K562 (cell line): ENCODE results near the gene ARHGEF1. TPM values are rescaled to one million over a fixed set of nuclear protein-coding genes. Genes with fewer than 3 reads are reported as not detected.

Experiments
- ATAC-seq: fragments of 200-7000 bp; cut with Tn5 transposase; 3 replicates; pipeline ENCODE4 v1.9.1; 2020; ENCODE audit warnings: moderate library complexity
- BruUV-seq: library from RNA; stranded (reverse); fragments of 400-500 nt; replicated peaks from 2 replicates; lab custom pipeline; 2021; lab: Mats Ljungman, UMichigan
- CTCF ChIA-PET: fragments of 300-600 bp; formaldehyde crosslinking; extraction: SDS; loops from one replicate; lab custom pipeline; 2021; ENCODE audit warnings: low intra/inter-chr PET ratio; lab: Yijun Ruan, JAX
- POLR2A ChIA-PET: fragments of 300-600, 350-650 bp; sonication (Branson Sonifier 250); formaldehyde crosslinking; extraction: SDS; loops from one replicate; lab custom pipeline; 2021; ENCODE audit warnings: antibody characterized with exemption, inconsistent platforms; lab: Yijun Ruan, JAX
- DNase-seq, 4 experiments: peaks; one replicate each; pipeline versions ENCODE4 v3.0.0 to v3.0.0-alpha.2; 2011 to 2018; ENCODE audit warnings: low spot score in 3 of 4, mixed read lengths in 3 of 4; ENCODE audit errors: extremely low read depth in 1 of 4
- FAIRE-seq: peaks from 2 replicates; lab custom pipeline; 2011; peaks lifted over from hg19 to GRCh38; lab: Jason Lieb, UNC
- H2AFZ ChIP-seq: 2 replicates; pipeline ENCODE4 v1.6.0; 2011; ENCODE audit warnings: low read depth, low read length, control low read depth, inconsistent platforms
- H3K27ac ChIP-seq: fragments of 200-600 bp; 3 replicates; pipeline ENCODE4 v1.8.0; 2011; ENCODE audit warnings: low read depth, mild to moderate bottlenecking, control low read depth, inconsistent platforms, low read length, moderate library complexity, mixed read lengths; ENCODE audit errors: extremely low read depth
- H3K27me3 ChIP-seq, 2 experiments: fragments of 300-600 bp in 1 of 2; 2 replicates in 1 of 2; 3 replicates in 1 of 2; pipeline versions ENCODE4 v1.6.0 to v1.8.0; 2011; ENCODE audit warnings: inconsistent platforms in 2 of 2, low read length in 2 of 2, mild to moderate bottlenecking in 1 of 2, mixed read lengths in 1 of 2, moderate library complexity in 1 of 2; ENCODE audit not compliant: control insufficient read depth in 2 of 2, insufficient read depth in 2 of 2
- H3K36me3 ChIP-seq: fragments of 300-600 bp; 3 replicates; pipeline ENCODE4 v1.8.0; 2011; ENCODE audit warnings: mild to moderate bottlenecking, low read length, inconsistent platforms; ENCODE audit not compliant: control insufficient read depth, insufficient read depth
- H3K4me1 ChIP-seq, 2 experiments: fragments of 200-600 bp in 1 of 2; replicated peaks in 1 of 2; 2 replicates in 1 of 2; 3 replicates in 1 of 2; pipeline versions ENCODE4 v1.5.1 to v1.8.0; 2011; ENCODE audit warnings: inconsistent platforms in 2 of 2, low read length in 2 of 2, mild to moderate bottlenecking in 1 of 2, mixed read lengths in 1 of 2, moderate library complexity in 1 of 2; ENCODE audit not compliant: control insufficient read depth in 2 of 2, insufficient read depth in 2 of 2
- H3K4me2 ChIP-seq: 2 replicates; pipeline ENCODE4 v1.6.1; 2011; ENCODE audit warnings: low read length, control low read depth, inconsistent platforms, mixed read lengths; ENCODE audit not compliant: insufficient read depth
- H3K4me3 ChIP-seq: fragments of 200-600 bp; sonication (generic), shearing (Covaris generic); 2 replicates; pipeline ENCODE4 v1.5.1; 2016; ENCODE audit warnings: control low read depth, inconsistent platforms
- H3K79me2 ChIP-seq: fragments of 200-600 bp; 3 replicates; pipeline ENCODE4 v1.8.0; 2011; ENCODE audit warnings: low read length, inconsistent platforms; ENCODE audit not compliant: control insufficient read depth, insufficient read depth
- H3K9ac ChIP-seq, 2 experiments: 2 replicates each; pipeline versions ENCODE4 v1.6.0 to v1.6.1; 2011; ENCODE audit warnings: low read depth in 2 of 2, low read length in 2 of 2, control low read depth in 1 of 2, inconsistent platforms in 1 of 2, mild to moderate bottlenecking in 1 of 2, mixed read lengths in 1 of 2; ENCODE audit not compliant: insufficient read depth in 1 of 2
- H3K9me1 ChIP-seq: one replicate; pipeline ENCODE4 v1.6.0; 2011; ENCODE audit warnings: inconsistent platforms, mild to moderate bottlenecking, low read length, moderate library complexity; ENCODE audit not compliant: control insufficient read depth, insufficient read depth
- H3K9me3 ChIP-seq: replicated peaks from 2 replicates; pipeline ENCODE4 v1.5.1; 2011; ENCODE audit warnings: low read depth, low read length, inconsistent platforms; ENCODE audit not compliant: control insufficient read depth, insufficient read depth
- H4K20me1 ChIP-seq: replicated peaks from 2 replicates; pipeline ENCODE4 v1.6.1; 2011; ENCODE audit warnings: low read length, inconsistent platforms, mixed read lengths; ENCODE audit not compliant: control insufficient read depth, insufficient read depth
- FUS ChIP-seq: fragments of 200-400 bp; formaldehyde crosslinking; optimal IDR thresholded peaks from 2 replicates; pipeline ENCODE3; 2017; ENCODE audit warnings: low read depth, low read length
- KHSRP ChIP-seq: fragments of 450-650 bp; IDR thresholded peaks from 2 replicates; pipeline ENCODE4 v1.6.1; 2017
- NFATC3 ChIP-seq: fragments of 450-650 bp; IDR thresholded peaks from 2 replicates; pipeline ENCODE4 v1.6.1; 2017; ENCODE audit warnings: mild to moderate bottlenecking
- POLR2B ChIP-seq: fragments of 450-650 bp; IDR thresholded peaks from 2 replicates; pipeline ENCODE4 v1.6.1; 2018; ENCODE audit warnings: low read depth; ENCODE audit not compliant: partially characterized antibody
- PTBP1 ChIP-seq: fragments of 200-400 bp; formaldehyde crosslinking; IDR thresholded peaks from 2 replicates; pipeline ENCODE4 v1.6.1; 2017; ENCODE audit warnings: low read depth, low read length
- WGBS: fragments of 100-300 bp; shearing (Covaris generic); methylation state at CpG from one replicate; pipeline ENCODE4 v1.1.6; 2016; ENCODE audit warnings: low coverage, mixed read lengths; ENCODE audit not compliant: insufficient coverage; ENCODE audit errors: missing lambda C conversion rate; 5-methylcytosine and 5-hydroxymethylcytosine counted together
- in situ Hi-C: fragments of 300-500 bp; cut with MboI; formaldehyde crosslinking; loops from 4 replicates; pipeline ENCODE4 v1.15.0; 2018; ENCODE audit warnings: inconsistent platforms, mixed read lengths
- intact Hi-C: fragments of 100-400 bp; cut with micrococcal nuclease; formaldehyde crosslinking; loops from 2 replicates; pipeline ENCODE4 v1.14.2; 2022
- polyA plus RNA-seq, 8 experiments: library from polyadenylated mRNA; depleted of rRNA in 4 of 8; stranded (reverse) in 5 of 8; unstranded in 3 of 8; fragments of >200 nt; fragmentation: Nextera tagmentation in 2 of 8; fragmentation: Illumina TruSeq in 1 of 8; extraction: Ambion mirVana in 2 of 8; extraction: Trizol in 1 of 8; gene quantifications; 2 replicates each; pipeline versions ENCODE4 v1.2.1 to v1.2.3, GENCODE V29; 2011 to 2014; ENCODE audit warnings: inconsistent platforms in 1 of 8, missing spikeins in 1 of 8
- total RNA-seq, 7 experiments: library from RNA; depleted of rRNA in 6 of 7; stranded (reverse); fragments of >200 nt in 6 of 7; fragmentation: Illumina TruSeq in 2 of 7; extraction: Trizol in 2 of 7; gene quantifications; 2 replicates each; pipeline versions ENCODE4 v1.2.1 to v1.2.3, GENCODE V29; 2011 to 2021; ENCODE audit warnings: low replicate concordance in 1 of 7
- TF ChIP-seq, protein P1 (sequence below), 2 experiments: IDR thresholded peaks; 2 replicates each; pipeline ENCODE4 v1.6.1; 2012; ENCODE audit warnings: improper control_type of control experiment in 2 of 2, low read depth in 2 of 2, low read length in 2 of 2, borderline replicate concordance in 1 of 2
- TF ChIP-seq, protein P2 (sequence below): sonication (generic); formaldehyde crosslinking; IDR thresholded peaks from 2 replicates; pipeline ENCODE4 v1.9.0; 2022; ENCODE audit warnings: mild to moderate bottlenecking, missing genetic modification reagents

The ARHGEF1 gene
- total and polyA plus RNA-seq, 9 of the 15 experiments (the other 6 are each of a cell fraction or from before 2014, with no cell fraction given) = 1.9 to 149 (median 29.8) TPM

DNA sequence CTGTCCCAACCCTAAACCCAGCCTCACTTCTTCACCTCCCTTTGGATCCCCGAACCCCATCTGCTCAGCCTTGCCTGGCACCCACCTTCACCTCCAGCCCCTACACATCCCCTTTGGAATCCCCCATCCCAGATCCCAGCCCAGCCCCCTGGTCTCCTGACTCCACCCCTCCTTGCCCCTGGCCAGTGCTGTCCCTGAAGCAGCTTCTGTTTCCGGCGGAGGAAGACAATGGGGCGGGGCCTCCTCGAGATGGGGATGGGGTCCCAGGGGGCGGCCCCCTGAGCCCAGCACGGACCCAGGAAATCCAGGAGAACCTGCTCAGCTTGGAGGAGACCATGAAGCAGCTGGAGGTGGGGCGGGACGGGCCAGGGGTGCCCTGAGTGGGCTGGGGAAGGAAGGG, 23.3 kb downstream of the ARHGEF1 start (continued):
- TF ChIP-seq, protein P1, sequence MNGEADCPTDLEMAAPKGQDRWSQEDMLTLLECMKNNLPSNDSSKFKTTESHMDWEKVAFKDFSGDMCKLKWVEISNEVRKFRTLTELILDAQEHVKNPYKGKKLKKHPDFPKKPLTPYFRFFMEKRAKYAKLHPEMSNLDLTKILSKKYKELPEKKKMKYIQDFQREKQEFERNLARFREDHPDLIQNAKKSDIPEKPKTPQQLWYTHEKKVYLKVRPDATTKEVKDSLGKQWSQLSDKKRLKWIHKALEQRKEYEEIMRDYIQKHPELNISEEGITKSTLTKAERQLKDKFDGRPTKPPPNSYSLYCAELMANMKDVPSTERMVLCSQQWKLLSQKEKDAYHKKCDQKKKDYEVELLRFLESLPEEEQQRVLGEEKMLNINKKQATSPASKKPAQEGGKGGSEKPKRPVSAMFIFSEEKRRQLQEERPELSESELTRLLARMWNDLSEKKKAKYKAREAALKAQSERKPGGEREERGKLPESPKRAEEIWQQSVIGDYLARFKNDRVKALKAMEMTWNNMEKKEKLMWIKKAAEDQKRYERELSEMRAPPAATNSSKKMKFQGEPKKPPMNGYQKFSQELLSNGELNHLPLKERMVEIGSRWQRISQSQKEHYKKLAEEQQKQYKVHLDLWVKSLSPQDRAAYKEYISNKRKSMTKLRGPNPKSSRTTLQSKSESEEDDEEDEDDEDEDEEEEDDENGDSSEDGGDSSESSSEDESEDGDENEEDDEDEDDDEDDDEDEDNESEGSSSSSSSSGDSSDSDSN (IDR thresholded peaks at IDR 0.05; ENCODE audit: borderline replicate concordance in 1 of 2, low read depth in 2 of 2, low read length in 2 of 2) = no peak

DNA sequence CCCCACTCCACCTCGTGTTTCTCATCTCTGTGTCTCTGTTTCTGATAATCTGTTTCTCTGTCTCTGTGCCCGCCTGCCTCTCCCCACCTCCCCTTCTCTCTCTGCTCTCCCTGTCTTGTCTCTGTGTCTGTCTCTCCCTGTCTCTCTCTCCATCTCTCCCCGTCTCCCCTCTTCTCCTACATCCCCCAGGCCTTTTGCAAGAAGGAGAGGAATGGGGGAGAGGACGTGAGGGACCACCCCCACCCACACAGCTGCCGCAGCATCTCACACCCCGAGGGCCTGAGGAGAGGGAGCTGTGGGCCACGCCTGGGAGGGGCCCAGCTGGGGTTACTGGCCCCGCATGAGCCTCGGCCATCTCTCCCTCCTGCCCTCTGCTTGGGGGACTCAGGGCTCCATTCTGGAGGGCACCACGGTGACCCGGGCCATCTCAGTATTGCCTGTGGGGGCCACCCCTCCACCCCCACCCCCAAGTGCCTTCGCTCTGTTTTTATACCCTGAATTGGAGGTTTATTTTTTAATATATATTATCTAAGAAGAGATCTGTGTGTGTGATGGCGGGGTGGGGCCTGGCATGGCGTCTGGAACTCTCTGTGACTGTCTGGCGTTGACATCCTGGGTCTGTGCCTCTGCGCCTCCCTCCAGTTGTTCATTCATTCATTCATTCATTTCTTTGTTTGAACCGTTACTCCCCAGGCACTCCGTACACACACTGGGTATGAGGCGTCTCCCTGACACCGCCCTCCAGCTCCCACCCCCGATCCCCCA, 24.1 kb downstream of the ARHGEF1 start:
- TF ChIP-seq, protein P2, sequence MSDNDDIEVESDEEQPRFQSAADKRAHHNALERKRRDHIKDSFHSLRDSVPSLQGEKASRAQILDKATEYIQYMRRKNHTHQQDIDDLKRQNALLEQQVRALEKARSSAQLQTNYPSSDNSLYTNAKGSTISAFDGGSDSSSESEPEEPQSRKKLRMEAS = 0 out of 2 replicates have a peak, but pooled peaks have one; percentile 14
- peak; percentile 68; the same call in 1 of the 2 replicates for TF ChIP-seq PTBP1
- no peak for TF ChIP-seq FUS
- TF ChIP-seq KHSRP = no peak
- TF ChIP-seq NFATC3 = no peak
- TF ChIP-seq POLR2B = peak; percentile 15
- TF ChIP-seq, all 486 proteins: peak for 3
- ChIA-PET POLR2A (interaction anchor here (2.6 kb wide), 1 partner anchor 21 kb away, joined by 9 read pairs; no protein-coding TSS in a partner anchor), CTCF (no interaction called here)
- Histone ChIP-seq H3K27ac (no peak overlapping the region), H3K79me2 (no peaks in the 10 kb centered on the region), H3K27me3 (peaks cover 6 to 20% of the 10 kb centered on the region in 2 experiments), H4K20me1 (peaks cover 17% of the 10 kb centered on the region; the same call in 1 of the 2 replicates), H3K9me1 (peaks cover 4% of the 10 kb centered on the region), H3K9me3 (no peaks in the 10 kb centered on the region), H3K4me3 (no peak overlapping the region), H3K9ac (0 out of 4 replicates have a peak overlapping the region, but pooled peaks of 1 of the 2 experiments have one; percentile 35), H2AFZ (no peak overlapping the region), H3K36me3 (peaks cover 49% of the 10 kb centered on the region; the same call in 2 of the 3 replicates), H3K4me2 (no peak overlapping the region), H3K4me1 (peaks cover 0 to 22% of the 10 kb centered on the region in 2 experiments; a peak in 2 of 5 replicates)
- in situ Hi-C loops (no loop called here), intact Hi-C loops (no loop called here)
- DNase-seq (no peak), ATAC-seq (no peak), FAIRE-seq (no peak)
- no TSS peak for BruUV-seq
- WGBS = 71% methylated on average over 15 of the region's 21 CpGs
